HepG2 (cell line): Measurements from ENCODE around the gene AK2. TPM values are rescaled to one million over a fixed set of nuclear protein-coding genes. Genes with fewer than 3 reads are reported as not detected.
"Not testable (repeated sequence)": the region's sequence is repeated elsewhere in the genome, so short reads cannot be mapped to it uniquely, and the experiment has no call there.

ENCODE experiments used
- ATAC-seq: fragments of 200-7000 bp; cut with Tn5 transposase; 3 replicates; pipeline ENCODE4 v1.9.1; 2020; ENCODE audit warnings: mild to moderate bottlenecking, moderate library complexity
- BruUV-seq: library from RNA; stranded (reverse); fragments of 400-500 nt; replicated peaks from 2 replicates; lab custom pipeline; 2021; lab: Mats Ljungman, UMichigan
- CTCF ChIA-PET: fragments of 300-600 bp; formaldehyde crosslinking; extraction: SDS; loops from one replicate; lab custom pipeline; 2021; ENCODE audit warnings: low total read pairs, inconsistent platforms, low intra/inter-chr PET ratio; lab: Yijun Ruan, JAX
- POLR2A ChIA-PET: fragments of 350-600 bp; sonication (Branson Sonifier 250); formaldehyde crosslinking; loops from one replicate; lab custom pipeline; 2020; ENCODE audit warnings: antibody characterized with exemption, inconsistent platforms; lab: Yijun Ruan, JAX
- DNase-seq: peaks from one replicate; pipeline ENCODE4 v3.0.0-alpha.2; 2015; ENCODE audit warnings: low spot score
- FAIRE-seq: peaks from 3 replicates; lab custom pipeline; 2011; peaks lifted over from hg19 to GRCh38; lab: Jason Lieb, UNC
- H2AFZ ChIP-seq: one replicate; pipeline ENCODE4 v1.6.1; 2011; ENCODE audit warnings: low read length, inconsistent platforms
- H3K27ac ChIP-seq: fragments of 300-600 bp; 3 replicates; pipeline ENCODE4 v1.8.0; 2011; ENCODE audit warnings: mixed run types, mild to moderate bottlenecking, mixed read lengths, low read length, inconsistent platforms; ENCODE audit not compliant: insufficient read depth; ENCODE audit errors: extremely low read length
- H3K27me3 ChIP-seq, 2 experiments: fragments of 200-600 bp in 1 of 2; 2 replicates in 1 of 2; 3 replicates in 1 of 2; pipeline versions ENCODE4 v1.6.0 to v1.8.0; 2011; ENCODE audit warnings: low read length in 2 of 2, mild to moderate bottlenecking in 2 of 2, moderate library complexity in 2 of 2, inconsistent platforms in 1 of 2; ENCODE audit not compliant: insufficient read depth in 2 of 2, control insufficient read depth in 1 of 2
- H3K36me3 ChIP-seq, 2 experiments: fragments of 200-600 bp in 1 of 2; replicated peaks in 1 of 2; 2 replicates in 1 of 2; 3 replicates in 1 of 2; pipeline versions ENCODE4 v1.5.1 to v1.8.0; 2011; ENCODE audit warnings: low read length in 2 of 2, inconsistent platforms in 1 of 2; ENCODE audit not compliant: insufficient read depth in 2 of 2, control insufficient read depth in 1 of 2
- H3K4me1 ChIP-seq: 2 replicates; pipeline ENCODE4 v1.5.1; 2012; ENCODE audit warnings: low read length, inconsistent platforms; ENCODE audit not compliant: insufficient read depth
- H3K4me2 ChIP-seq: 2 replicates; pipeline ENCODE4 v1.6.0; 2011; ENCODE audit warnings: low read depth, low read length, inconsistent platforms
- H3K4me3 ChIP-seq, 3 experiments: fragments of 200-600 bp in 1 of 3; sonication (generic), shearing (Covaris generic) in 1 of 3; replicated peaks in 1 of 3; 2 replicates each; pipeline ENCODE4 v1.5.1; 2011 to 2016; ENCODE audit warnings: low read length in 3 of 3, inconsistent platforms in 2 of 3, low read depth in 2 of 3, mild to moderate bottlenecking in 2 of 3, control low read depth in 1 of 3, mixed read lengths in 1 of 3; ENCODE audit not compliant: insufficient read depth in 1 of 3
- H3K79me2 ChIP-seq: one replicate; pipeline ENCODE4 v1.6.1; 2011; ENCODE audit warnings: low read length, inconsistent platforms; ENCODE audit not compliant: insufficient read depth
- H3K9ac ChIP-seq: 2 replicates; pipeline ENCODE4 v1.6.0; 2011; ENCODE audit warnings: mild to moderate bottlenecking, low read depth, low read length, inconsistent platforms; ENCODE audit not compliant: insufficient read depth
- H3K9me3 ChIP-seq: 2 replicates; pipeline ENCODE4 v1.5.1; 2012; ENCODE audit warnings: mild to moderate bottlenecking, low read length
- H4K20me1 ChIP-seq: 2 replicates; pipeline ENCODE4 v1.6.0; 2011; ENCODE audit warnings: inconsistent platforms, mild to moderate bottlenecking, low read length, moderate library complexity; ENCODE audit not compliant: insufficient read depth
- CREM ChIP-seq, 2 experiments: sonication (generic) in 1 of 2; formaldehyde crosslinking in 1 of 2; IDR thresholded peaks; 2 replicates each; pipeline versions ENCODE4 v1.4.0 to v1.6.1; 2016 to 2020; ENCODE audit warnings: antibody characterized with exemption in 1 of 2, mild to moderate bottlenecking in 1 of 2, missing genetic modification reagents in 1 of 2
- MEIS2 ChIP-seq: sonication (generic); formaldehyde crosslinking; IDR thresholded peaks from 2 replicates; pipeline ENCODE4 v1.9.0; 2021; ENCODE audit warnings: mild to moderate bottlenecking, missing genetic modification reagents
- RBAK ChIP-seq: sonication (generic); formaldehyde crosslinking; IDR thresholded peaks from 2 replicates; pipeline ENCODE4 v1.5.1; 2020; ENCODE audit warnings: mild to moderate bottlenecking, missing genetic modification reagents
- YEATS2 ChIP-seq: sonication (generic); formaldehyde crosslinking; IDR thresholded peaks from 2 replicates; pipeline ENCODE4 v1.4.0; 2020; ENCODE audit warnings: missing genetic modification reagents, borderline replicate concordance
- ZMYM2 ChIP-seq: sonication (generic); formaldehyde crosslinking; IDR thresholded peaks from 2 replicates; pipeline ENCODE4 v1.8.0; 2022; ENCODE audit warnings: mild to moderate bottlenecking, missing genetic modification reagents
- ZNF12 ChIP-seq: sonication (generic); formaldehyde crosslinking; IDR thresholded peaks from 2 replicates; pipeline ENCODE4 v1.5.0; 2020; ENCODE audit warnings: missing genetic modification reagents
- ZNF512 ChIP-seq: sonication (generic); formaldehyde crosslinking; IDR thresholded peaks from 2 replicates; pipeline ENCODE4 v1.4.0; 2020; ENCODE audit warnings: mild to moderate bottlenecking, missing genetic modification reagents
- WGBS: methylation state at CpG from one replicate; pipeline ENCODE4 v1.1.6; 2017; ENCODE audit warnings: low lambda C conversion rate; 5-methylcytosine and 5-hydroxymethylcytosine counted together
- in situ Hi-C: cut with HindIII; loops from 2 replicates; pipeline ENCODE4 v1.10.0; 2017; ENCODE audit warnings: low pct_unique_long_range_greater_than_20kb; ENCODE audit not compliant: extremely low pct_ligation_motif_present
- intact Hi-C: fragments of 100-400 bp; cut with micrococcal nuclease; formaldehyde crosslinking; loops from one replicate; pipeline ENCODE4 v1.10.0; 2022; ENCODE audit not compliant: unreplicated experiment
- polyA plus RNA-seq, 8 experiments: library from polyadenylated mRNA; depleted of rRNA in 3 of 8; stranded (reverse) in 7 of 8; unstranded in 1 of 8; fragments of >200 nt; fragmentation: Illumina TruSeq in 4 of 8; extraction: Trizol in 4 of 8; gene quantifications; 2 replicates each; pipeline versions ENCODE4 v1.2.1 to v1.2.3, GENCODE V29; 2011 to 2016; ENCODE audit warnings: low read depth in 4 of 8, missing spikeins in 1 of 8, mixed read lengths in 1 of 8; ENCODE audit not compliant: insufficient read depth in 1 of 8
- total RNA-seq, 5 experiments: library from RNA; depleted of rRNA; stranded (reverse); fragments of >200 nt; fragmentation: Illumina TruSeq; extraction: Trizol; gene quantifications; 2 replicates each; pipeline ENCODE4 v1.2.3, GENCODE V29; 2016; ENCODE audit warnings: low read depth in 1 of 5
- TF ChIP-seq, protein P1 (sequence below): sonication (generic); formaldehyde crosslinking; IDR thresholded peaks from 2 replicates; pipeline ENCODE4 v1.5.1; 2020; ENCODE audit warnings: mild to moderate bottlenecking, moderate library complexity, missing genetic modification reagents
- TF ChIP-seq, protein P2 (sequence below): sonication (generic); formaldehyde crosslinking; IDR thresholded peaks from 2 replicates; pipeline ENCODE4 v1.4.0; 2020; ENCODE audit warnings: missing genetic modification reagents, mild to moderate bottlenecking, borderline replicate concordance

The AK2 gene
- total and polyA plus RNA-seq, 2 of the 13 experiments (the other 11 are each of a cell fraction or from before 2014, with no cell fraction given), result 170 to 188 TPM

DNA sequence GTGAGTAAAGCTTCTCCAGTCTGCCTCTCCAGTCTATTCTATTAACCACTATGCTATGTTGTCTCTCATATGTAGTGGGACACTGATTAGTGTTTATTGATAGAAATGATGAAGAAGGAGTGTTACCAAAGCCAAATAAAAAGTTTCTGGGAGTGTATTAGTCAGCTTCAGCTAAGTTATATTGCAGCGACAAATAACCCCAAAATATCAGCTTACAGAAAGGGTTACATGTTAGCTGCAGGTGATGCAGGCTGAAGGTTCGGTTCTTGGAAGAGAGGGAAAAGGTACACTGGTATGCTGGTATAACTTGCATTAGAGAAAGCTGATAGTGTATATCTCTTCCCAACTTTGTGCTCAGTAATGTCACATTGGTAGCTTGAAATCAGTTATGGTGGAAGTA, 10.6 kb upstream of the AK2 start:
- FAIRE-seq, result no peak
- intact Hi-C loops, result no loop called here
- TF ChIP-seq YEATS2 (CRISPR knock-in tag), result no peak
- no peak for TF ChIP-seq CREM (IDR thresholded peaks at IDR 0.05)
- no peak for TF ChIP-seq CREM (CRISPR knock-in tag; IDR thresholded peaks at IDR 0.05)
- TF ChIP-seq, protein P1, sequence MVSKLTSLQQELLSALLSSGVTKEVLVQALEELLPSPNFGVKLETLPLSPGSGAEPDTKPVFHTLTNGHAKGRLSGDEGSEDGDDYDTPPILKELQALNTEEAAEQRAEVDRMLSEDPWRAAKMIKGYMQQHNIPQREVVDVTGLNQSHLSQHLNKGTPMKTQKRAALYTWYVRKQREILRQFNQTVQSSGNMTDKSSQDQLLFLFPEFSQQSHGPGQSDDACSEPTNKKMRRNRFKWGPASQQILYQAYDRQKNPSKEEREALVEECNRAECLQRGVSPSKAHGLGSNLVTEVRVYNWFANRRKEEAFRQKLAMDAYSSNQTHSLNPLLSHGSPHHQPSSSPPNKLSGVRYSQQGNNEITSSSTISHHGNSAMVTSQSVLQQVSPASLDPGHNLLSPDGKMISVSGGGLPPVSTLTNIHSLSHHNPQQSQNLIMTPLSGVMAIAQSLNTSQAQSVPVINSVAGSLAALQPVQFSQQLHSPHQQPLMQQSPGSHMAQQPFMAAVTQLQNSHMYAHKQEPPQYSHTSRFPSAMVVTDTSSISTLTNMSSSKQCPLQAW (CRISPR knock-in tag), result no peak
- TF ChIP-seq RBAK (CRISPR knock-in tag), result peak; percentile 79; the same call in 1 of the 2 replicates
- TF ChIP-seq, protein P2, sequence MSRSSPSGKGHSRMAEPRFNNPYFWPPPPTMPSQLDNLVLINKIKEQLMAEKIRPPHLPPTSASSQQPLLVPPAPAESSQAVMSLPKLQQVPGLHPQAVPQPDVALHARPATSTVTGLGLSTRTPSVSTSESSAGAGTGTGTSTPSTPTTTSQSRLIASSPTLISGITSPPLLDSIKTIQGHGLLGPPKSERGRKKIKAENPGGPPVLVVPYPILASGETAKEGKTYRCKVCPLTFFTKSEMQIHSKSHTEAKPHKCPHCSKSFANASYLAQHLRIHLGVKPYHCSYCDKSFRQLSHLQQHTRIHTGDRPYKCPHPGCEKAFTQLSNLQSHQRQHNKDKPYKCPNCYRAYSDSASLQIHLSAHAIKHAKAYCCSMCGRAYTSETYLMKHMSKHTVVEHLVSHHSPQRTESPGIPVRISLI (CRISPR knock-in tag), result no peak
- TF ChIP-seq ZMYM2 (CRISPR knock-in tag), result no peak
- TF ChIP-seq ZNF512 (CRISPR knock-in tag), result no peak
- peak; percentile 76 for TF ChIP-seq ZNF12 (CRISPR knock-in tag)
- no peak for TF ChIP-seq MEIS2 (CRISPR knock-in tag)
- no peak for ATAC-seq
- Histone ChIP-seq H3K27ac (no peak overlapping the region), H3K9me3 (no peaks in the 10 kb centered on the region), H3K4me3 (no peak overlapping the region), H2AFZ (no peak overlapping the region), H3K36me3 (no peaks in the 10 kb centered on the region), H3K79me2 (no peaks in the 10 kb centered on the region), H4K20me1 (no peaks in the 10 kb centered on the region), H3K4me1 (peaks cover 81% of the 10 kb centered on the region), H3K4me2 (no peak overlapping the region), H3K9ac (no peak overlapping the region), H3K27me3 (no peaks in the 10 kb centered on the region)
- in situ Hi-C loops, result no loop called here
- WGBS, result 65% methylated on average over 2 of the region's 2 CpGs
- DNase-seq, result no peak
- ChIA-PET POLR2A (no interaction called here), CTCF (no interaction called here)
- BruUV-seq, result no TSS peak

- H3K79me2 ChIP-seq, BruUV-seq, DNase-seq, H3K27me3 ChIP-seq, intact Hi-C loops, H3K9me3 ChIP-seq, in situ Hi-C loops, H2AFZ ChIP-seq, FAIRE-seq, CTCF ChIA-PET, POLR2A ChIA-PET, ATAC-seq, H3K27ac ChIP-seq, H4K20me1 ChIP-seq, H3K36me3 ChIP-seq, H3K4me3 ChIP-seq, H3K9ac ChIP-seq, H3K4me2 ChIP-seq: not testable (repeated sequence)
- H3K4me1 ChIP-seq, result peaks cover 85% of the 10 kb centered on the region
- 75% methylated on average over 4 of the region's 4 CpGs for WGBS
Measured at GRCh38 chr1:33046234-33046633, 9.6 kb upstream of the AK2 start.
